Memory B cell (primary cell): Measurements from ENCODE around the gene CHI3L2.

ENCODE experiments used
- ATAC-seq: fragments of 150-1000 bp; cut with Tn5 transposase; 2 replicates; pipeline ENCODE4 v1.10.0; 2021; ENCODE audit warnings: low read depth, mild to moderate bottlenecking, moderate library complexity
- DNase-seq, 2 donors: peaks; one replicate each; pipeline ENCODE4 v3.0.0; 2022; ENCODE audit warnings: low spot score in 2 of 2
- H3K27ac Mint-ChIP-seq: one replicate; pipeline ENCODE4 v1.8.0; 2022; ENCODE audit warnings: mild to moderate bottlenecking, moderate library complexity, mixed read lengths
- H3K27me3 Mint-ChIP-seq: one replicate; pipeline ENCODE4 v1.8.0; 2022; ENCODE audit warnings: mixed read lengths
- H3K36me3 Mint-ChIP-seq: one replicate; pipeline ENCODE4 v1.8.0; 2022; ENCODE audit warnings: mild to moderate bottlenecking, mixed read lengths
- H3K4me1 Mint-ChIP-seq: one replicate; pipeline ENCODE4 v1.8.0; 2022; ENCODE audit warnings: mixed read lengths
- H3K4me3 Mint-ChIP-seq: one replicate; pipeline ENCODE4 v1.8.0; 2022; ENCODE audit warnings: mild to moderate bottlenecking, moderate library complexity, mixed read lengths
- H3K9me3 Mint-ChIP-seq: one replicate; pipeline ENCODE4 v1.8.0; 2022; ENCODE audit warnings: mixed read lengths

Gene CHI3L2

DNA sequence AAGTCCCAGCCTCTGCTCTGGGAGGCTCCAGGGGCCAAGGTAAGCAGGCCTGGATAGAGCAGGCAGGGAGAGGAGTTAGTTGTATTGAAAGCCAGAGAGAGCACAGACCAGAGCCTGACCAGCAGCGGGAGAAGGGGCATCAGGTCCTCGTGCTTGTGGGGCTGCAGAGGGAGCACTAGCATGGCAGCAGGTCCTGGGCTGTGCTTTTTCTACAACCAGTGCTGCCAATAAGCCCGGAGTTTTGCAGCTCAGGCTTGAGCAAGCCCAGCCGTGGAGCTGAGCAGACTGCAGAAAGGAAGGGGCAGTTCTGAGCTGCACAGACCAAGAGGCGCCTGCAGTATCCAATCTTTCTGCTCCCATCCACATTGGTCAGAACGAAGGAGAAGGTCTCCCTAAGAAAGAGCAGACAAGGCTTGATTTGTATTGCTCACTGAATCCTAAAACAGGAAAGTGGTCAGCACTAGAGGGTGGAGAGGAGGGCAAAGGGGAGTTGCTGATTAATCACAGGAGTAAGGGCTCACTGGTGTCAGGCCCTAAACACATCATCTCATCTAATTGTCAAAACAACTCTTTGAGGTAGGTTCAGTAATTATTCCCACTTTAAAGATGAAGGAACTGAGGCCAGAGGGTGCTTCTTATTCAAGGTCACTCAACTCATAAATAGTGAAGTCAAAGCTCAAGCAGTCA is 29.8 kb upstream of the CHI3L2 start:
- peak; percentile 54 for ATAC-seq
- Mint-ChIP-seq H3K36me3 (peaks cover 35% of the 10 kb centered on the region), H3K27ac (peak overlapping the region; percentile 67), H3K9me3 (no peaks in the 10 kb centered on the region), H3K27me3 (no peaks in the 10 kb centered on the region), H3K4me3 (peak overlapping the region; percentile 43), H3K4me1 (peaks cover 70% of the 10 kb centered on the region)
- DNase-seq, result no peak

DNA sequence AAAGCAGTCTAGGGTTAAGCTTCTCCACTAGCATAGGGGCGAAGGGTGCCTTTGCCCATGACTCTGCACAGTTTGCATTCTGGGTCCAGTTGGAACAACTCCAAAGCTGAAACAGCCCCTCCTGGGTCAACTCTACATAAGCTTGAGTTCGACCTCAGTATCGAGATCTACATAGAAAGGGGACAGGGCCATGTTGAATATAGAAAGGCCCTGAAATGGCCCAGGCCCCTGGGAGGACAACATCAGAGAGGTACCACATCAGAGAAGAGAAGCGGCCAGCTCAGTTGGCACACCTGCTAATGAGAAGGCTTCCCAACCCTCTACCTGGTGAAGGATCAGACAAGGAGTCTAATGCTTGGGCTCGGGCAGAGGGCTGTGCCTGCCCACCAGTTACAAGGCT is 28.7 kb upstream of the CHI3L2 start:
- Mint-ChIP-seq H3K36me3 (peaks cover 30% of the 10 kb centered on the region), H3K27me3 (no peaks in the 10 kb centered on the region), H3K4me1 (peaks cover 63% of the 10 kb centered on the region), H3K9me3 (no peaks in the 10 kb centered on the region), H3K27ac (peak overlapping the region; percentile 69), H3K4me3 (peak overlapping the region; percentile 82)
- DNase-seq (no peak), ATAC-seq (no peak)

DNA sequence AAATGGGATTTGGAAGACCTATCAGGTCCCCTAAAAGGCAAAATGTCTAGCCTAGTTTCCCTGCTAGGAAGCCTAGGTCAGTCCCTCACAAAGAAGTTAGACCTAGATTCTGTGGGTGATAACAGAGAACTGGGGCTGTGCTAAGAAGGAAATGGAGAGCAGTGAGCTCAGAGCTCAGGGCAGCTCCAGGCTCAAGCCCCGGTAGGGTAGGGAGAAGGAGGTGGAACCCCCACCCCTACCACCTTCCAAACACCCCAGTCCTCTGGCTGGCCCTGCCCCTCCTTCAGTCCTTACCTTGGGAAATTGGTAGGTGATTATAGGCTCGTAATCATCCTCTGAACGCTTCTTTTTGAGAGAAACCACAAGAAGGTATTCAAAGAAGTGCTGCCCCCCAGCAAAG is 28.2 kb upstream of the CHI3L2 start:
- Mint-ChIP-seq H3K9me3 (no peaks in the 10 kb centered on the region), H3K27me3 (no peaks in the 10 kb centered on the region), H3K27ac (peak overlapping the region; percentile 69), H3K4me1 (peaks cover 59% of the 10 kb centered on the region), H3K36me3 (peaks cover 26% of the 10 kb centered on the region), H3K4me3 (peak overlapping the region; percentile 82)
- ATAC-seq, result no peak
- DNase-seq, result no peak

DNA sequence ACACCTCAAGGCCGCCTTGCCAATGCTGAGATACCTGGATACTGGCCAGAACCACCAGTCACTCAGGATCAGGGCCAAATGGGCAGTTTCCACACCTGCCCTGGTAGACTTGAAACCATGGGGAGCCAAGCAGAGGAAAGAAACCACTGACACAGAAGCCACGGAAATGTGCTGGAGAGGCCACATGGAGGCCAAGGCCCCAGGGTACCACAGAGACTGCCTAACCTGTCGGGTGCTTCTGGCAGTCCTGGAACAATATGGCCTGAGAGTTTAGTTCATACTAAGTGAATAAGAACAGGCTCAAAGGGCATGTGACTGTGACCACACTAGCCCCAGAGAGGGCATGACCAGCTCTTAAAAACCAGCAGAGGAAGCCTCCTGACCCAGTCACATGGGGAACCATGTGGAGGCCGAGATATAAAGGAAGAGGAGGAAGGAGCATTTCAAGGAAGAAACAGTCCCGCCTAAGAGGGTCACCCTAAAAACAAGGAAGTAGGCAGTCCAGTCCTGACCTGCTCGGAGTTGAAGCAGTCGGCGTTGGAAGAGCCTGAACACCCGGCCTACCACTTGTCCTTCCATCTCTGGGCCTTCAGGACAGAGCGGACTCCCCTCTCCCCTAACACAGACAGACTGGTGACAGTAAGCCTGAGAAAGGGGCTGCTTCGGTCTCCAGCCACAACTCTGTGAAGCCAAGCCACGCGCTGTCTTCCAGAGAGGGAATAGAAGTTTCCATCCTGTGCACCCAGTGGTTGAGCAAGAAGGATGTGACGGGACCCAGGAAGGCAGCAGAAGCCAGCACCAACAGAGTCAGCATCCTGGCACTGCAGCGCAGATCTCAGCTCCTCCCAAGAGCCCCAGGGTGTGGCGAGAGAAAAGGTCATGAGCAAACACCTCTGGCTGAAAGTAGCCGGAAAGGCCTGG is 27.4 kb upstream of the CHI3L2 start, which contains the start of gene DENND2D:
Gene DENND2D, minus strand, starts transcription at position 766 of the 921 bp plus-strand sequence. Its CDS starts 187 bp downstream, at position 579.
- DNase-seq (no peak), ATAC-seq (no peak)
- peak within 1 kb of the TSS; percentile 82 for H3K4me3 Mint-ChIP-seq
- peak within 1 kb of the TSS; percentile 87 for H3K27ac Mint-ChIP-seq
- H3K4me1 Mint-ChIP-seq, result peaks cover 58% of the 10 kb centered on the region
- H3K36me3 Mint-ChIP-seq, result peaks cover 21% of the 10 kb centered on the region
- no peaks in the 10 kb centered on the region for H3K27me3 Mint-ChIP-seq
- H3K9me3 Mint-ChIP-seq, result no peaks in the 10 kb centered on the region

DNA sequence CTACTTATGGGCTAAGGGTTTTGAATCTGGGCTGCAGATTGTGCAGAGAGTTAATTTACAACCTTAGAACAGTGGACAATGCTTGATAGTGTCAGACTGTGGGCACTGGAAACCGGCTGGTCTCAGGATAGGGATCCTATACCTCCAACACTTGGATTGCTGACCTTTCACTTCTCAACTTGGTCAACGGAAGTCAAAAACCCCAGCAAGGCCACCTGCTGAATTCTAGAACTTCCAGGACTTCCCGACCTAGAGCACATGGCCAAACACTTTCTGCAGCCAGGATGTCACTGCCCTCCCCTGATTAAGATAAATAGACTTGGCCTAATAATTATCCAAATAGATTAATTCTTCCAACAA is 26.7 kb upstream of the CHI3L2 start:
- peak overlapping the region; percentile 87 for H3K27ac Mint-ChIP-seq
- ATAC-seq (no peak), DNase-seq (no peak)
- no peaks in the 10 kb centered on the region for H3K27me3 Mint-ChIP-seq
- H3K36me3 Mint-ChIP-seq, result peaks cover 19% of the 10 kb centered on the region
- no peaks in the 10 kb centered on the region for H3K9me3 Mint-ChIP-seq
- H3K4me3 Mint-ChIP-seq, result peak overlapping the region; percentile 39
- peaks cover 60% of the 10 kb centered on the region for H3K4me1 Mint-ChIP-seq

DNA sequence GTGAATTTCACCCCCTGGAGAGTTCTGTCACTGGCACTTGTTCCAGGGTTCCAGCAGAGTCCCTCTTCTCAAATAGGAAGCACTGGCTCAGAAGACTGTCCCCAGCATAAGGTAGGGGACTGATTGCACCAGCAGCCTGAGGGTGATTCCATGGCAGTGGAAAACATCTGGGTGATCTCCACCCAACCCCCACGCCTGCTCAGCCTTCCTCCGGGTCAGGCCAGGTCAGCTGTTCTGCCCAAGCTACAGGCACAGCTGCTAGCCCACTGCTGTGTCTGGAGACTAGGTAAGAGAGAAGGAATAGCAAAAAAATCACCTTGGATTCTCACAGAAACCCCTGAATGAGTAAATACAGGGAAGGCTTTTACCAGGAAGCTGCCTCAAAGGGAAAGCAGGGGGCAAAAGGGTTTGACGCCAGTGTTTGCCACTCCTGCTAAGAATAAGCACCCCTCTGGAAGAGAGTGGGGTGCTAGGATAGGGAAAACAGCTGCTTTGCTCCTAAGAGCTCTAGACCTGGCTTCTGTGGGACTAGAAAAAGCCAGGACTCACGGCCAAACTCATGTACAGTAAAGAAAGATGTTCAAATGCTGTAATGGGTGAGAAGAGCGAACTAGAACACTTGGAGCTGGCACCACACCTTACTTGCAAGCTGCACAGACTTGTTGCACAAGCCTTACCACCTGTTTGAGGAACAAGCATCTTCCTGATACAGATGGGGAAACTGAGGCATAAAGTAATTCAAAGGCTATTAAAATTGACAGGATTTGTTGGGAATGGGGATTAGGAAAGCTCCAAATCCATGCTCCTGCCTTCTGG is 26.0 kb upstream of the CHI3L2 start:
- Mint-ChIP-seq H3K36me3 (peaks cover 13% of the 10 kb centered on the region), H3K4me3 (peak overlapping the region; percentile 39)

DNA sequence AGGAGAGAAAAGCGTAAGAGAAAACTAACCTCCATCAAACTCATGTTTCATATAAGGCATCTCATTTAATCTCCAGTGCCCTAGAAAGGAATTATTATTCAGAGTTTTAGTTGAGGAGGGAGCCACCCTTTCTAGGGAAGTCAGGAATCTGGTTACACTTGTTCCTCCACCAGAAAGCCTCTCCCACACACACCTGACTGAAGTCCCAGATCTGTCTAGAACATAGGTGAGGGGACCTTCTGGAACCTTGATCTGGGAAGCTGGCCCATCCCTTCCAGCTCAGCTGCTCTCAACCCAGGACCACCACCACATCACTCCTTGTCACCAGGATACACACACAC is 25.2 kb upstream of the CHI3L2 start:
- DNase-seq, result no peak
- no peaks in the 10 kb centered on the region for H3K9me3 Mint-ChIP-seq
- peaks cover 9% of the 10 kb centered on the region for H3K36me3 Mint-ChIP-seq
- H3K27me3 Mint-ChIP-seq, result no peaks in the 10 kb centered on the region
- H3K4me3 Mint-ChIP-seq, result peak overlapping the region; percentile 86
- peaks cover 55% of the 10 kb centered on the region for H3K4me1 Mint-ChIP-seq
- H3K27ac Mint-ChIP-seq, result peak overlapping the region; percentile 86
- ATAC-seq, result no peak

More for the DNA sequence above, 26.0 kb upstream of the CHI3L2 start:
- ATAC-seq, result no peak
- H3K27ac Mint-ChIP-seq, result peak overlapping the region; percentile 87
- DNase-seq, result no peak
- no peaks in the 10 kb centered on the region for H3K9me3 Mint-ChIP-seq
- no peaks in the 10 kb centered on the region for H3K27me3 Mint-ChIP-seq
- peaks cover 61% of the 10 kb centered on the region for H3K4me1 Mint-ChIP-seq

DNA sequence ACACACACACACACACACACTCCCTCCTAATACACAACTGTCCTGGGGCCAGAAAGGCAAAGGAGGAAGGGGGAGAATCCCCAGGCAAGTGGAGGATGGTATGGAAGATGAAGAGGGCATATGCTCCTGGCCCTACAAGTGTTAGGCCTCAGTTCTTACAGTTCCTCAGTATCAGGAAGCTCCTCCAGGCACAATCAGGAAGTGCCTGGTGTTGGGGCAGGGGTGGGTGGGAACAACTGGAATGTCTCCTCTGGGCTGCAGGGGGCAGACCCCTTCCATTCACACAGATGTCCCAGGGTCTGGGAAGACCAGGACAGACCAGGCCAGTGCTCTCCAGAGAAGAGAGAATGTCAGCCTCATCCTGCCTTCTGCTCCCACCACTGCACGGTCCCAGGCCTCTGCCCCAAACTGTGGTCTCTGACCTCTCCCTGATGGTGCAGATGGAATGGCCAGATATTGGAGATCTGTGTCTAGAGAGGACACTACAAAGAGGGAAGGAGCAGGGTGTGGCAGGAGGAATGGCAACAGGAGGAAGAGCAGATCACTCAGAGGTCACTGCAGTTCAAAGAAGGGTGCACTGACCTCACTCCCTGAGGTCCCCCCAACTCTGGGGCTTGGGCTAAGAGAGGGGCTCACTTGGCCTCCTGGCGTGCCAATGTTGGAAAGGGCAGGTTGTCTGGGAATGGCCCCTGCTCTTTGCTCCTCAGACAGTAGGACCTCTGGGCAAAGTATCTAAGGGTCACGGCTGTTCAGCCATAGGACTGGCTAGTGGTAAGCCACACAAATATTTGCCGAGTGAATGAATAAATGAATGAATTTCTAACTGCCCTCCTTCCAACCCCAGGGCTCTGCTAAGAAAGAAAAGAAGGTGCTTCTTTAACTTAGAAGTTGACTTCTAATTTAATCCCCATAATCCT is 24.5 kb upstream of the CHI3L2 start:
- ATAC-seq (no peak), DNase-seq (no peak)
- H3K27ac Mint-ChIP-seq, result peak overlapping the region; percentile 86
- H3K36me3 Mint-ChIP-seq, result peaks cover 6% of the 10 kb centered on the region
- H3K9me3 Mint-ChIP-seq, result no peaks in the 10 kb centered on the region
- H3K27me3 Mint-ChIP-seq, result no peaks in the 10 kb centered on the region
- peaks cover 51% of the 10 kb centered on the region for H3K4me1 Mint-ChIP-seq
- peak overlapping the region; percentile 86 for H3K4me3 Mint-ChIP-seq

DNA sequence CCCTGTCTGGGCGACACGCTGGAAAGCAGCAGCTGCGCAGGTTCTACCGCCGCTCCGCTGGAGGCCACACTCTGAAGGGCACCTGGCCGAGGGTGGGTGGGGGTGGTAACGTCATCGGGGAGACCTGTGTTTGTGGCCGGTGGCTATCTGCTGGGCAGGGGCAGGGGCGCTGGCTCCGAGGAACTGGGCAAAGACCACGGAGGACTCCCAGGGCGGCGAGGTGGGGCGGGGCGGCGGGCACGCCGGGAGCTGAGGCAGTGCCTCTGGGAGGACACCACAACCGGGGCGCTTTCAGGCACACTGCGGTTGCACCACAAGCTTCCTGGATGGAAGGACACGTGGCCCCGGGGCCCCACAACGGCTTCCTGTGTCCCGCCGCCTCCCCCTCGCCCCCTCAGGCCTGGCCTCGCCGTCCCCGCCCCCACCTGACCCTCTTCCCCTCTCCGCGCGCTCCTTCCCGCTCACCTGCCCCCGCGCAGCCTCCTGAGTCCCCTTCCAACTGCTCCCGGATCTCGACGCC is 23.8 kb upstream of the CHI3L2 start:
- ATAC-seq (peak; percentile 75), DNase-seq (peak; percentile 56 to 65)
- H3K9me3 Mint-ChIP-seq, result no peaks in the 10 kb centered on the region
- H3K4me1 Mint-ChIP-seq, result peaks cover 51% of the 10 kb centered on the region
- no peaks in the 10 kb centered on the region for H3K27me3 Mint-ChIP-seq
- H3K36me3 Mint-ChIP-seq, result peaks cover 6% of the 10 kb centered on the region
- peak overlapping the region; percentile 86 for H3K4me3 Mint-ChIP-seq
- peak overlapping the region; percentile 86 for H3K27ac Mint-ChIP-seq

DNA sequence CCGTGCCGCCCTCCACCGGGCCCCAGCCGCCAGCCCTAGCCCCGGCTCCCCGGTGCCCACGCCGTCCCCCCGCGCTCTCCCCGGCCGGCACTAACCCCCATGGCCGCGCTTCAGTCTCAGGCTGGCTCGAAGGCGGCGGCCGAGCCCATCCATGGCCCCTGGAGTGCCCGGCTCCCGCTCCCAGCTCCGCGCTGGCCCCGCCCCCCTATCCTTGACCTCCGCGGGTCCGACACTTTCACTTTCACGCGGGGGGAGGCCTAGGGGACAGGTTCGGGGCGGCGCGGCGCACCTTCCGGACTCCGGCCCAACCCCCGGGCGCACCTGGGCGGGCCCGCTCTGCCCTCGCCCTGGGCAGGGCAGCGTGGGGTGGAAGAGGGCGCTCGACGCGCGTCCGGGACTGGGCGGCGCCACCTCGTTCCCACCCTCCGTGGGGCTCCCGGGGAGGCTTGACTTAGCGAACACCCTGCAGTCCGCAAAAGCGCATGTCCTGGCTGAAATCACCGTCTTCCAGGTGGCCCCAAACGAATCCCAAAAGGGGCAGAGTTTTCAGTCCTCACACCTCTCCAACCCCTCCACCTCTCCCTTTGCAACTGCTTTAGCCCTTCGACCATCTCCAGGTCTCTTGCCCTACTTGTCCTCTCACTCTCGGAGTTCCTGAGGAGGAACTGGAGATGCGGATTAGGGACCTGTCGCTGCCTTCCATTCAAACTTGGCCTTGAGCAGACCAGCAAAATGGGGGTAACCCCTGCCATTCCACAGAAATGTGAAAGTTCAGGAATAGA is 23.1 kb upstream of the CHI3L2 start:
- peak; percentile 43 to 64 for DNase-seq
- peak; percentile 66 for ATAC-seq
- Mint-ChIP-seq H3K36me3 (peaks cover 6% of the 10 kb centered on the region), H3K27ac (peak overlapping the region; percentile 86), H3K4me1 (peaks cover 49% of the 10 kb centered on the region), H3K9me3 (no peaks in the 10 kb centered on the region), H3K4me3 (peak overlapping the region; percentile 86), H3K27me3 (no peaks in the 10 kb centered on the region)

DNA sequence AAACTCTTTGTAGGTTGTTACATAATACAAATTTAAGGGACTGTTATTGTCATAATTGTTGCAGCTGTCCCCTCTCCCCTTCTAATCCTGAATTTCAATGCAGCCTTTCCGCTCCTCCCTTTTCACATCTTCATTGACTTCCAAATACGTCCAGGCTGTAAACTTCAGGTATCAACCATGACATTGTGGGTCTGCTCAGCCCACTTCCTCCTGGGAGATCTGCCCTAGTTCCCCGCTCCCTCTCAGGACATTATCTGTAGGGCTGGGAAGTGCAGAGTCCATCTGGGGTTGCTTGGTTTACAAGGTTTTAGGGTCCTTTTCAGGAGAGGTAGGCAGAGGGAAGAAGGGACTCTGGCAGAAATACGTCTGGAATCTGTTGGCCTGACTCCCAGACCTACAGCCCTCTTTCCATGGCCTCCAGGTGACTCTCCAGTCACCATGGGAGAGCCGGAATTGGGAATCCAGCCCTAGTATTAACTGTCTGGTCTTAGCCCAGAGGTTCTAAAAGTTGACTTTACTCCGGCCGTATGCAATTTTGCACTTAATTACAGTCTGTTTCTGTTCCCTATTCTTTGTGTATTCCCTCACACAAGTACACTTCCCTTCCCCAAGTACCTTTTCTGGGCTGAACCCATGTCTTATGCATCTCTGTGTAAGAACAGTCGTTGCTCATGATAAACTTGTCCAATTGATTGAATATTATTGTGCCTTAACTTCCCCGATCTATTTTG is 22.4 kb upstream of the CHI3L2 start:
- DNase-seq (no peak), ATAC-seq (peak; percentile 9)
- H3K27ac Mint-ChIP-seq, result peak overlapping the region; percentile 86
- no peaks in the 10 kb centered on the region for H3K9me3 Mint-ChIP-seq
- no peaks in the 10 kb centered on the region for H3K27me3 Mint-ChIP-seq
- peaks cover 2% of the 10 kb centered on the region for H3K36me3 Mint-ChIP-seq
- peak overlapping the region; percentile 86 for H3K4me3 Mint-ChIP-seq
- peaks cover 45% of the 10 kb centered on the region for H3K4me1 Mint-ChIP-seq

DNA sequence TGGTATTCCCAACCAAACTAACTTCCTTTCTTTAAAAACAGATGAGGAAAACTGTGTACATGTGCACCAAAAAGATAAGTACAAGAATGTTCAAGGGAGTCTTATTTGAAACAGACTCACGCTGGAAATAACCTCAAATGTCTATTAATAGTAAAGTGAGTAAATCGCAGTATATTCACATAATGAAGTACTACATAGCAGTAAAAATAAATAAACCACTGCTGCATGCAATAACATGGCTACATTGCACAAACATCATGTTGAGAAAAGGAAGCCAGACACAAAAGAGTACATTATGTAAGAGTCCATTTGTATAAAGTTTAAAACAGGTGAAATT is 21.8 kb upstream of the CHI3L2 start:
- no peaks in the 10 kb centered on the region for H3K27me3 Mint-ChIP-seq
- no peak for ATAC-seq
- H3K27ac Mint-ChIP-seq, result peak overlapping the region; percentile 86
- DNase-seq, result no peak
- no peaks in the 10 kb centered on the region for H3K36me3 Mint-ChIP-seq
- peaks cover 42% of the 10 kb centered on the region for H3K4me1 Mint-ChIP-seq
- H3K9me3 Mint-ChIP-seq, result no peaks in the 10 kb centered on the region
- H3K4me3 Mint-ChIP-seq, result peak overlapping the region; percentile 35
